ENCODE data around the gene LSM14A.

LSM14A gene

GRCh38 chr19:34259367-34260095 is 87.2 kb downstream of the LSM14A start:
- no peak for DNase-seq

GRCh38 chr19:34260771-34261173 is 88.5 kb downstream of the LSM14A start:
- no peak for DNase-seq

- DNase-seq, result no peak
These were observed 89.2 kb downstream of the LSM14A start for GRCh38 chr19:34261334-34262109.

- DNase-seq, result no peak
These were observed 91.5 kb downstream of the LSM14A start for GRCh38 chr19:34263745-34264237.

- no peak for DNase-seq
These were observed 92.9 kb downstream of the LSM14A start for GRCh38 chr19:34265221-34265650.

- DNase-seq, result no peak
These were observed 96.8 kb downstream of the LSM14A start for GRCh38 chr19:34269081-34269480.

- DNase-seq, result no peak
These were observed 97.2 kb downstream of the LSM14A start for GRCh38 chr19:34269489-34269888.

- no peak for DNase-seq
These were observed 97.8 kb downstream of the LSM14A start for GRCh38 chr19:34269968-34270621.

GRCh38 chr19:34273121-34273520 is 100.8 kb downstream of the LSM14A start:
- DNase-seq, result no peak

- no peak for DNase-seq
These were observed 102.1 kb downstream of the LSM14A start for GRCh38 chr19:34274284-34274826.

GRCh38 chr19:34274827-34275625 is 102.7 kb downstream of the LSM14A start:
- DNase-seq, result no peak

GRCh38 chr19:34275705-34276104 is 103.4 kb downstream of the LSM14A start:
- DNase-seq, result no peak

GRCh38 chr19:34276614-34277013 is 104.3 kb downstream of the LSM14A start:
- no peak for DNase-seq

GRCh38 chr19:34277244-34277643 is 104.9 kb downstream of the LSM14A start:
- no peak for DNase-seq

- no peak for DNase-seq
These were observed 106.5 kb downstream of the LSM14A start for GRCh38 chr19:34278783-34279182.
